Type B pancreatic cell (in vitro differentiated cells): Measurements from ENCODE around the gene ILKAP. TPM values are rescaled to one million over a fixed set of nuclear protein-coding genes. Genes with fewer than 3 reads are reported as not detected.

Source experiments
- DNase-seq: peaks from one replicate; pipeline ENCODE4 v3.0.0; 2021; ENCODE audit warnings: mixed read lengths; ENCODE audit not compliant: unreplicated experiment; ENCODE audit errors: extremely low spot score
- H3K27ac Mint-ChIP-seq: 2 replicates; pipeline ENCODE4 v1.8.0; 2021; ENCODE audit warnings: mild to moderate bottlenecking, mixed read lengths
- H3K27me3 Mint-ChIP-seq: 2 replicates; pipeline ENCODE4 v1.8.0; 2021; ENCODE audit warnings: mixed read lengths
- H3K36me3 Mint-ChIP-seq: 2 replicates; pipeline ENCODE4 v1.8.0; 2021; ENCODE audit warnings: mixed read lengths
- H3K4me1 Mint-ChIP-seq: one replicate; pipeline ENCODE4 v1.8.0; 2021; ENCODE audit warnings: mixed read lengths; ENCODE audit not compliant: unreplicated experiment
- H3K4me3 Mint-ChIP-seq: 2 replicates; pipeline ENCODE4 v1.8.0; 2021; ENCODE audit warnings: mild to moderate bottlenecking, mixed read lengths
- H3K9me3 Mint-ChIP-seq: 2 replicates; pipeline ENCODE4 v1.8.0; 2021; ENCODE audit warnings: mixed read lengths
- CTCF ChIP-seq: fragments of 200-600 bp; sonication (generic); conservative IDR thresholded peaks from 2 replicates; pipeline ENCODE4 v1.5.0; 2021; ENCODE audit warnings: antibody characterized with exemption, mild to moderate bottlenecking
- long read RNA-seq: library from polyadenylated mRNA; unstranded; transcript quantifications from one replicate; pipeline ENCODE4 v2.0.0, GENCODE V29; 2020
- total RNA-seq: library from RNA; stranded (reverse); gene quantifications from 2 replicates; pipeline ENCODE4 v1.2.1, GENCODE V29; 2021; ENCODE audit warnings: low replicate concordance

Gene ILKAP
- 36.7 and 50.4 TPM in 2 replicates for total RNA-seq
- long read RNA-seq, transcript ILKAP-201 (12 exons, 1,490 nt): major isoform, 56 of 83 reads
- long read RNA-seq, partial matches to known transcripts: 0 of 83 reads
- long read RNA-seq, other reads (novel, unspliced or antisense): 25 of 83 reads

- H3K36me3 Mint-ChIP-seq: peaks cover 13% of the 10 kb centered on the region
- TF ChIP-seq CTCF: no peak
- peak; percentile 89 for DNase-seq
- peaks cover 37% of the 10 kb centered on the region for H3K4me1 Mint-ChIP-seq
- peak within 1 kb of the TSS; percentile 93 for H3K4me3 Mint-ChIP-seq
- peak within 1 kb of the TSS; percentile 87 for H3K27ac Mint-ChIP-seq
- no peaks in the 10 kb centered on the region for H3K27me3 Mint-ChIP-seq
- H3K9me3 Mint-ChIP-seq: no peaks in the 10 kb centered on the region
Observed at GRCh38 chr2:238203094-238203972, at the start of gene ILKAP. TSS of gene ILKAP (minus strand) at chr2:238203695. CDS start at chr2:238203553, 142 bp downstream.

GRCh38 chr2:238252766-238253630, 49.5 kb upstream of the ILKAP start:
- H3K27me3 Mint-ChIP-seq: no peaks in the 10 kb centered on the region
- H3K9me3 Mint-ChIP-seq: no peaks in the 10 kb centered on the region
- H3K27ac Mint-ChIP-seq: no peak overlapping the region
- peaks cover 3% of the 10 kb centered on the region for H3K36me3 Mint-ChIP-seq
- no peak for DNase-seq
- no peaks in the 10 kb centered on the region for H3K4me1 Mint-ChIP-seq
- H3K4me3 Mint-ChIP-seq: no peak overlapping the region
- TF ChIP-seq CTCF: no peak

GRCh38 chr2:238251986-238252385, 48.5 kb upstream of the ILKAP start:
- Mint-ChIP-seq H3K27ac (no peak overlapping the region), H3K4me3 (no peak overlapping the region), H3K27me3 (no peaks in the 10 kb centered on the region), H3K4me1 (no peaks in the 10 kb centered on the region), H3K36me3 (peaks cover 4% of the 10 kb centered on the region), H3K9me3 (no peaks in the 10 kb centered on the region)
- no peak for DNase-seq
- no peak for TF ChIP-seq CTCF

GRCh38 chr2:238251331-238251730, 47.8 kb upstream of the ILKAP start:
- TF ChIP-seq CTCF: no peak
- H3K4me3 Mint-ChIP-seq: no peak overlapping the region
- H3K27me3 Mint-ChIP-seq: no peaks in the 10 kb centered on the region
- H3K27ac Mint-ChIP-seq: no peak overlapping the region
- peaks cover 4% of the 10 kb centered on the region for H3K36me3 Mint-ChIP-seq
- H3K4me1 Mint-ChIP-seq: no peaks in the 10 kb centered on the region
- no peaks in the 10 kb centered on the region for H3K9me3 Mint-ChIP-seq
- DNase-seq: no peak

- Mint-ChIP-seq H3K4me1 (no peaks in the 10 kb centered on the region), H3K4me3 (no peak overlapping the region), H3K36me3 (peaks cover 4% of the 10 kb centered on the region), H3K27ac (no peak overlapping the region), H3K9me3 (no peaks in the 10 kb centered on the region), H3K27me3 (no peaks in the 10 kb centered on the region)
- no peak for DNase-seq
- TF ChIP-seq CTCF: no peak
Observed at GRCh38 chr2:238250896-238251295, 47.4 kb upstream of the ILKAP start.
